HEK293 (cell line): Measurements from ENCODE around the gene SIPA1.

Experiments used
- CTCF ChIA-PET: fragments of 350-600 bp; formaldehyde crosslinking; extraction: SDS; loops from one replicate; lab custom pipeline; 2021; ENCODE audit warnings: antibody characterized with exemption; lab: Yijun Ruan, JAX
- POLR2A ChIA-PET: fragments of 300-600 bp; formaldehyde crosslinking; extraction: SDS; loops from one replicate; lab custom pipeline; 2020; ENCODE audit warnings: antibody characterized with exemption, inconsistent platforms; lab: Yijun Ruan, JAX
- H3K27ac ChIP-seq: fragments of 200-500 bp; sonication (Bioruptor generic); 2 replicates; pipeline ENCODE4 v1.5.1; 2014; ENCODE audit warnings: low read depth, low read length, control low read depth, inconsistent platforms; ENCODE audit errors: extremely low read depth
- H3K36me3 ChIP-seq, 2 experiments: fragments of 200-500 bp in 1 of 2; sonication (Bioruptor generic) in 1 of 2; 1 replicate in 1 of 2; 2 replicates in 1 of 2; pipeline ENCODE4 v1.5.1; 2014 to 2017; ENCODE audit warnings: inconsistent platforms in 2 of 2, low read length in 2 of 2; ENCODE audit not compliant: control insufficient read depth in 2 of 2, insufficient read depth in 1 of 2
- H3K4me1 ChIP-seq: fragments of 200-500 bp; sonication (Bioruptor generic); 2 replicates; pipeline ENCODE4 v1.5.1; 2014; ENCODE audit warnings: mild to moderate bottlenecking, low read length, inconsistent platforms; ENCODE audit not compliant: control insufficient read depth, insufficient read depth
- H3K4me3 ChIP-seq: 2 replicates; pipeline ENCODE4 v1.5.1; 2011; ENCODE audit warnings: low read depth, mild to moderate bottlenecking, control low read depth, low read length, moderate library complexity
- H3K9me3 ChIP-seq: fragments of 200-500 bp; sonication (Bioruptor generic); 2 replicates; pipeline ENCODE4 v1.5.1; 2014; ENCODE audit warnings: low read depth, low read length, inconsistent platforms; ENCODE audit not compliant: control insufficient read depth, insufficient read depth
- BCL6B ChIP-seq: fragments of 450-650 bp; formaldehyde crosslinking; IDR thresholded peaks from 2 replicates; pipeline ENCODE4 v1.5.1; 2017; ENCODE audit warnings: missing biosample characterization, missing genetic modification characterization
- EGR2 ChIP-seq: fragments of 450-650 bp; formaldehyde crosslinking; IDR thresholded peaks from 2 replicates; pipeline ENCODE4 v1.5.1; 2016; ENCODE audit warnings: low read depth, missing biosample characterization, missing genetic modification characterization
- GLIS1 ChIP-seq: fragments of 450-650 bp; formaldehyde crosslinking; IDR thresholded peaks from 2 replicates; pipeline ENCODE4 v1.5.1; 2016; ENCODE audit warnings: missing biosample characterization, missing genetic modification characterization
- GLIS2 ChIP-seq: fragments of 450-650 bp; formaldehyde crosslinking; IDR thresholded peaks from 2 replicates; pipeline ENCODE4 v1.5.1; 2016; ENCODE audit warnings: missing biosample characterization, missing genetic modification characterization
- KLF10 ChIP-seq: fragments of 450-650 bp; IDR thresholded peaks from 2 replicates; pipeline ENCODE4 v1.5.1; 2018; ENCODE audit warnings: missing biosample characterization, mild to moderate bottlenecking, missing genetic modification characterization
- MZF1 ChIP-seq: fragments of 450-650 bp; formaldehyde crosslinking; IDR thresholded peaks from 2 replicates; pipeline ENCODE4 v1.5.1; 2017; ENCODE audit warnings: missing biosample characterization, missing genetic modification characterization, borderline replicate concordance
- PATZ1 ChIP-seq: fragments of 450-650 bp; formaldehyde crosslinking; IDR thresholded peaks from 2 replicates; pipeline ENCODE4 v1.5.1; 2016; ENCODE audit warnings: missing biosample characterization, missing genetic modification characterization
- SETDB1 ChIP-seq: IDR thresholded peaks from one replicate; pipeline ENCODE4 v1.6.1; 2017; ENCODE audit warnings: mild to moderate bottlenecking, low read length, moderate library complexity, mixed read lengths; ENCODE audit not compliant: insufficient read length
- ZBTB17 ChIP-seq: fragments of 450-650 bp; formaldehyde crosslinking; IDR thresholded peaks from 2 replicates; pipeline ENCODE4 v1.5.1; 2016; ENCODE audit warnings: missing biosample characterization, missing genetic modification characterization
- ZFHX2 ChIP-seq: fragments of 450-650 bp; formaldehyde crosslinking; conservative IDR thresholded peaks from 2 replicates; pipeline ENCODE4 v1.5.1; 2016; ENCODE audit warnings: missing biosample characterization, missing genetic modification characterization
- ZNF302 ChIP-seq: fragments of 450-650 bp; formaldehyde crosslinking; IDR thresholded peaks from 2 replicates; pipeline ENCODE4 v1.5.1; 2016; ENCODE audit warnings: missing biosample characterization, missing genetic modification characterization, low read depth
- ZNF311 ChIP-seq: fragments of 450-650 bp; formaldehyde crosslinking; IDR thresholded peaks from 2 replicates; pipeline ENCODE4 v1.5.1; 2017; ENCODE audit warnings: missing biosample characterization, missing genetic modification characterization, borderline replicate concordance
- ZNF488 ChIP-seq: fragments of 450-650 bp; formaldehyde crosslinking; IDR thresholded peaks from 2 replicates; pipeline ENCODE4 v1.5.1; 2016; ENCODE audit warnings: missing biosample characterization, missing genetic modification characterization
- ZNF510 ChIP-seq: fragments of 450-650 bp; formaldehyde crosslinking; IDR thresholded peaks from 2 replicates; pipeline ENCODE4 v1.5.1; 2018; ENCODE audit warnings: mild to moderate bottlenecking, missing genetic modification characterization, missing biosample characterization; ENCODE audit not compliant: insufficient replicate concordance
- ZNF544 ChIP-seq: fragments of 450-650 bp; formaldehyde crosslinking; IDR thresholded peaks from 2 replicates; pipeline ENCODE4 v1.5.0; 2017; ENCODE audit warnings: missing biosample characterization, missing genetic modification characterization
- ZNF704 ChIP-seq: fragments of 450-650 bp; formaldehyde crosslinking; IDR thresholded peaks from 2 replicates; pipeline ENCODE4 v1.5.1; 2016; ENCODE audit warnings: missing biosample characterization, missing genetic modification characterization
- ZNF707 ChIP-seq: fragments of 450-650 bp; formaldehyde crosslinking; IDR thresholded peaks from 2 replicates; pipeline ENCODE4 v1.5.1; 2016; ENCODE audit warnings: missing biosample characterization, missing genetic modification characterization
- ZNF747 ChIP-seq: fragments of 450-650 bp; formaldehyde crosslinking; IDR thresholded peaks from 2 replicates; pipeline ENCODE4 v1.5.1; 2016; ENCODE audit warnings: missing biosample characterization, missing genetic modification characterization
- ZNF777 ChIP-seq: fragments of 450-650 bp; formaldehyde crosslinking; IDR thresholded peaks from 2 replicates; pipeline ENCODE4 v1.5.1; 2017; ENCODE audit warnings: missing biosample characterization, missing genetic modification characterization, borderline replicate concordance
- ZSCAN18 ChIP-seq: fragments of 450-650 bp; formaldehyde crosslinking; IDR thresholded peaks from 2 replicates; pipeline ENCODE4 v1.5.1; 2016; ENCODE audit warnings: missing biosample characterization, missing genetic modification characterization
- TF ChIP-seq, protein P1 (sequence below): fragments of 450-650 bp; formaldehyde crosslinking; IDR thresholded peaks from 2 replicates; pipeline ENCODE4 v1.5.1; 2017; ENCODE audit warnings: missing biosample characterization, missing genetic modification characterization

Gene SIPA1

DNA sequence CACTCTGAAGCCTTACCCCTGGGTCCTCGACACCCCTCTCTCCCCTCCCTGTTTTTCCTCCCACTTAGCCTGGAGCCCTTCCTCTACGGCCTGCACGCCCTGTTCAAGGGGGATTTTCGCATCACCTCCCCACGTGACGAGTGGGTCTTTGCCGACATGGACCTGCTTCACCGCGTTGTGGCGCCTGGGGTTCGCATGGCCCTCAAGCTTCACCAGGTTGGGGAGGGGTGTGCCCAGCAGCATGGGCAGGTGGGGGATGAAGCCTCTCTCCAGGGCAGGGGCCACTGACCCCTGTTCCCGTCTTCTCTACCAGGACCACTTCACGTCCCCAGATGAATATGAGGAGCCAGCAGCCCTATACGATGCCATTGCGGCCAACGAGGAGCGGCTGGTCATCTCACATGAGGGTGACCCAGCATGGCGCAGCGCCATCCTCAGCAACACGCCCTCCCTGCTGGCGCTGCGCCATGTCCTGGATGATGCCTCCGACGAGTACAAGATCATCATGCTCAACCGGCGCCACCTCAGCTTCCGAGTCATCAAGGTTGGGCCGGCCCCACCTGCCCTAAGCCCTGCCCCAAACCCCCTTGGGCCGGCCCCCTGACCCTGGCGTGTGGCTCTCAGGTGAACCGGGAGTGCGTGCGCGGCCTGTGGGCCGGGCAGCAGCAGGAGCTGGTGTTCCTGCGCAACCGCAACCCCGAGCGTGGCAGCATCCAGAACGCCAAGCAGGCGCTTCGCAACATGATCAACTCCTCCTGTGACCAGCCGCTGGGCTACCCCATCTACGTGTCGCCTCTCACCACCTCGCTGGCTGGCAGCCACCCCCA, 2.8 kb upstream of the SIPA1 start:
- no peaks in the 10 kb centered on the region for H3K4me1 ChIP-seq
- H3K4me3 ChIP-seq = no peak overlapping the region
- H3K27ac ChIP-seq = no peak overlapping the region
- TF ChIP-seq KLF10 (no peak), ZSCAN18 (tag by site-specific recombination) (no peak), BCL6B (tag by site-specific recombination) (no peak), ZNF777 (no peak), ZNF747 (tag by site-specific recombination) (no peak), ZNF302 (tag by site-specific recombination) (no peak), GLIS1 (tag by site-specific recombination) (no peak), ZNF510 (tag by site-specific recombination) (no peak), ZNF707 (tag by site-specific recombination) (no peak), MZF1 (tag by site-specific recombination) (no peak), ZFHX2 (tag by site-specific recombination) (no peak)
- POLR2A ChIA-PET = interaction anchor here (0.5 to 1.3 kb wide), 4 partner anchors 12 to 29 kb away, joined by 3 to 6 read pairs (median 4); no protein-coding TSS in a partner anchor
- CTCF ChIA-PET = interaction anchor here (0.9 kb wide), 1 partner anchor 12 kb away, joined by 3 read pairs; no protein-coding TSS in a partner anchor
- peaks cover 0 to 70% of the 10 kb centered on the region in 2 experiments; a peak in 1 of 3 replicates for H3K36me3 ChIP-seq
- H3K9me3 ChIP-seq = no peaks in the 10 kb centered on the region

DNA sequence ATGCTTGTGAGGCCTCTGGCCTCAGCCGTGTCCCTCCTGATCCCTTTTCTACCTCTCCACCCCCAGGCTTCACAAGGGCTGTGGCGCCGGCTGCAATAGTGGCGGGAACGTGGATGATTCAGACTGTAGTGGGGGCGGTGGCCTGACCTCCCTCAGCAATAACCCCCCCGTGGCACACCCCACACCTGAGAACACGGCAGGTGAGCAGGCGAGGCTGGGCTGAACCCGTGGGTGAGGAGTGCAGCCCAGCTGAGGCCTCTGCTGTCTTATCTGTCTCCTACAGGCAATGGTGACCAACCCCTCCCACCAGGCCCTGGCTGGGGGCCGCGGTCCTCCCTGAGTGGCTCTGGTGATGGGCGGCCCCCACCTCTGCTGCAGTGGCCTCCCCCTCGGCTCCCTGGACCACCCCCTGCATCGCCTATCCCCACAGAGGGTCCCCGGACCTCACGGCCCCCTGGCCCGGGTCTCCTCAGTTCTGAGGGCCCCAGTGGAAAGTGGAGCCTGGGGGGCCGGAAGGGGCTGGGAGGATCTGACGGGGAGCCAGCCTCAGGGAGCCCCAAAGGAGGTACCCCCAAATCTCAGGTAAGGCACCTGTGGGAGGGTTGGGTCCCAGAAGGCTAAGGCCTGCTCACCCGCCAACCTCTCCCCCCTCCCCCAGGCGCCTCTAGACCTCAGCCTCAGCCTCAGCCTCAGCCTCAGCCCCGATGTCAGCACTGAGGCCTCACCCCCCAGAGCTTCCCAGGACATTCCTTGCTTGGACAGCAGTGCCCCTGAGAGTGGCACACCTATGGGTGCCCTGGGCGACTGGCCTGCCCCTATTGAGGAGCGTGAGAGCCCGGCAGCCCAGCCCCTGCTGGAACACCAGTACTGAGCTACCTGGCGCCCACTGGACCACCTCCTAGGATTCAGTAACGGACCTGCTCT, 1.5 kb upstream of the SIPA1 start:
- TF ChIP-seq ZNF544 (tag by site-specific recombination) (no peak), GLIS1 (tag by site-specific recombination) (peak; percentile 44), MZF1 (tag by site-specific recombination) (no peak), ZNF311 (no peak), ZNF704 (no peak), PATZ1 (tag by site-specific recombination) (0 out of 2 replicates have a peak, but pooled peaks have one; percentile 17), ZBTB17 (tag by site-specific recombination) (no peak), ZFHX2 (tag by site-specific recombination) (peak; percentile 30), GLIS2 (peak; percentile 57), ZNF747 (tag by site-specific recombination) (no peak), ZNF488 (tag by site-specific recombination) (no peak), SETDB1 (no peak), EGR2 (tag by site-specific recombination) (peak; percentile 48; the same call in 1 of the 2 replicates)
- TF ChIP-seq, protein P1, sequence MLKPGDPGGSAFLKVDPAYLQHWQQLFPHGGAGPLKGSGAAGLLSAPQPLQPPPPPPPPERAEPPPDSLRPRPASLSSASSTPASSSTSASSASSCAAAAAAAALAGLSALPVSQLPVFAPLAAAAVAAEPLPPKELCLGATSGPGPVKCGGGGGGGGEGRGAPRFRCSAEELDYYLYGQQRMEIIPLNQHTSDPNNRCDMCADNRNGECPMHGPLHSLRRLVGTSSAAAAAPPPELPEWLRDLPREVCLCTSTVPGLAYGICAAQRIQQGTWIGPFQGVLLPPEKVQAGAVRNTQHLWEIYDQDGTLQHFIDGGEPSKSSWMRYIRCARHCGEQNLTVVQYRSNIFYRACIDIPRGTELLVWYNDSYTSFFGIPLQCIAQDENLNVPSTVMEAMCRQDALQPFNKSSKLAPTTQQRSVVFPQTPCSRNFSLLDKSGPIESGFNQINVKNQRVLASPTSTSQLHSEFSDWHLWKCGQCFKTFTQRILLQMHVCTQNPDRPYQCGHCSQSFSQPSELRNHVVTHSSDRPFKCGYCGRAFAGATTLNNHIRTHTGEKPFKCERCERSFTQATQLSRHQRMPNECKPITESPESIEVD = no peak
- no peak overlapping the region for H3K27ac ChIP-seq

More for the DNA sequence above, 1.5 kb upstream of the SIPA1 start:
- Histone ChIP-seq H3K4me3 (no peak overlapping the region), H3K36me3 (peaks cover 0 to 67% of the 10 kb centered on the region in 2 experiments; a peak in 1 of 3 replicates), H3K9me3 (no peaks in the 10 kb centered on the region), H3K4me1 (no peaks in the 10 kb centered on the region)
- ChIA-PET CTCF (interaction anchor here (0.9 kb wide), 1 partner anchor 13 kb away, joined by 3 read pairs; no protein-coding TSS in a partner anchor), POLR2A (interaction anchor here (0.7 to 4.4 kb wide), 5 partner anchors 14 to 99 kb away, joined by 3 to 50 read pairs (median 6); no protein-coding TSS in a partner anchor)
